Activated T-cell treated with anti-CD3 and anti-CD28 coated beads, Interleukin-2, amount 50 U/mL, for 72 hours (primary cell): ENCODE results near the gene WDR1. TPM values are rescaled to one million over a fixed set of nuclear protein-coding genes. Genes with fewer than 3 reads are reported as not detected.
"Not testable (repeated sequence)": the region's sequence is repeated elsewhere in the genome, so short reads cannot be mapped to it uniquely, and the experiment has no call there.

Experiments
- ATAC-seq, 2 donors: fragments of 150-1000 bp; cut with Tn5 transposase; replicated peaks in 1 of 2; 2 replicates each; pipeline ENCODE4 v1.10.0; 2021; ENCODE audit warnings: moderate library complexity in 2 of 2, mild to moderate bottlenecking in 1 of 2
- DNase-seq, 2 donors: peaks; one replicate each; pipeline ENCODE4 v3.0.0; 2021 to 2022; ENCODE audit warnings: mixed read lengths in 1 of 2
- H3K27ac Mint-ChIP-seq: one replicate; pipeline ENCODE4 v1.8.0; 2022; ENCODE audit warnings: mild to moderate bottlenecking, moderate library complexity, mixed read lengths
- H3K27me3 Mint-ChIP-seq: one replicate; pipeline ENCODE4 v1.8.0; 2022; ENCODE audit warnings: low read depth, mixed read lengths
- H3K36me3 Mint-ChIP-seq, 2 donors: one replicate each; pipeline ENCODE4 v1.8.0; 2022; ENCODE audit warnings: mixed read lengths in 2 of 2, mild to moderate bottlenecking in 1 of 2; ENCODE audit not compliant: insufficient read depth in 2 of 2
- H3K4me1 Mint-ChIP-seq: one replicate; pipeline ENCODE4 v1.8.0; 2022; ENCODE audit warnings: low read depth, mixed read lengths
- H3K4me3 Mint-ChIP-seq, 2 donors: one replicate each; pipeline ENCODE4 v1.8.0; 2022; ENCODE audit warnings: mild to moderate bottlenecking in 2 of 2, mixed read lengths in 2 of 2, moderate library complexity in 2 of 2
- H3K9me3 Mint-ChIP-seq, 2 donors: one replicate each; pipeline ENCODE4 v1.8.0; 2022; ENCODE audit warnings: mixed read lengths in 2 of 2
- total RNA-seq, 2 donors: library from RNA; stranded (reverse); gene quantifications; one replicate each; pipeline ENCODE4 v1.2.3, GENCODE V29; 2022

Gene WDR1
- total RNA-seq, 2 donors from 2014 or later: 304 to 326 TPM

DNA sequence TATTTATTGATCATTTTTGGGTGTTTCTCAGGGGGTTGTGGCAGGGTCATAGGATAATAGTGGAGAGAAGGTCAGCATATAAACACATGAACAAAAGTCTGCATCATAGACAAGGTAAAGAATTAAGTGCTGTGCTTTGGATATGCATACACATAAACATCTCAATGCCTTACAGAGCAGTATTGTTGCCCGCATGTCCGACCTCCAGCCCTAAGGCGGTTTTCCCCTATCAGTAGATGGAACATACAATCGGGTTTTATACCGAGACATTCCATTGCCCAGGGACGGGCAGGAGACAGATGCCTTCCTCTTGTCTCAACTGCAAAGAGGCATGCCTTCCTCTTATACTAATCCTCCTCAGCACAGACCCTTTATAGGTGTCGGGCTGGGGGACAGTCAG lies 10.9 kb upstream of the WDR1 start:
- not testable (repeated sequence) for ATAC-seq, H3K36me3 Mint-ChIP-seq, DNase-seq, H3K27ac Mint-ChIP-seq, H3K27me3 Mint-ChIP-seq, H3K4me3 Mint-ChIP-seq, H3K9me3 Mint-ChIP-seq
- H3K4me1 Mint-ChIP-seq: peaks cover 26% of the 10 kb centered on the region

DNA sequence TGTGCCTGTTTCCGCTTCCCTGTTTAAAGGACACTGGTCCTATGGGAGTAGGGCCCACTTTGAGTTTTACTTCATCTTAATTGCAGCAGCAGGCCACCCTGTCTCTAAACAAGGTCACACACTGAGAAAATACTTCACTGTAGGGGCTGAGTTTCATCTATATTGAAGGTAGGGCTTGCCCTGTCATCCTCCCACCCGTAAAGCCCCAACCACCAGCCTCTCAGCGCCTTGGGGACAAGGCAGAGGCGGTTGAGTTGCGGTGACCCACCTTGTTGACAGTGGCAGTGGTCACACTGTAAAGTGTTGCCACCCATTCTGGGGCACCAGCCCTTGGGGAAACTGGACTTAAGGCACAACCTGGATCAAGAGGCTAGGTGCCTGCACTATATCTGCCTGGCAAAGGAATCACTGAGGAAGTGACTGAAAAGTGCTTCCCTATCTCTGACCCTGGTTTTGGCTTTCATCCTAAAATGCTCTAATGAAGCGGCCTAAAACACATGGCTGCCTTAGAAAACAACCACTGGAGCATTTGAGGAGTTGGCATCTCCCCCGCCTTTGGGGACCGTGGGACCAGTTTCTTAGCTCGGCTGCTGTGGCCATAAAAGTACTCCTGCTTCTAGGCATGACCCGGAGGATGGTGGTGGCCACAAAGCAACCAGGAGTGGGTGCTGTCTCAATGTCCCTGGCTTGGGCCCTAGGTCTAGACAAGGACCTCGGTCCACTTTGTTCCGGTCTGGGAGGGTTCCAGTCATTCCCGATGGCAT lies 7.8 kb upstream of the WDR1 start:
- Mint-ChIP-seq H3K4me3 (peak overlapping the region in 1 of 2 donors; percentile 36), H3K9me3 (peaks cover 0 to 3% of the 10 kb centered on the region in 2 donors), H3K4me1 (peaks cover 50% of the 10 kb centered on the region), H3K27ac (peak overlapping the region; percentile 4), H3K27me3 (no peaks in the 10 kb centered on the region), H3K36me3 (no peaks in the 10 kb centered on the region)
- peak; percentile 32 to 34 for ATAC-seq
- no peak for DNase-seq

DNA sequence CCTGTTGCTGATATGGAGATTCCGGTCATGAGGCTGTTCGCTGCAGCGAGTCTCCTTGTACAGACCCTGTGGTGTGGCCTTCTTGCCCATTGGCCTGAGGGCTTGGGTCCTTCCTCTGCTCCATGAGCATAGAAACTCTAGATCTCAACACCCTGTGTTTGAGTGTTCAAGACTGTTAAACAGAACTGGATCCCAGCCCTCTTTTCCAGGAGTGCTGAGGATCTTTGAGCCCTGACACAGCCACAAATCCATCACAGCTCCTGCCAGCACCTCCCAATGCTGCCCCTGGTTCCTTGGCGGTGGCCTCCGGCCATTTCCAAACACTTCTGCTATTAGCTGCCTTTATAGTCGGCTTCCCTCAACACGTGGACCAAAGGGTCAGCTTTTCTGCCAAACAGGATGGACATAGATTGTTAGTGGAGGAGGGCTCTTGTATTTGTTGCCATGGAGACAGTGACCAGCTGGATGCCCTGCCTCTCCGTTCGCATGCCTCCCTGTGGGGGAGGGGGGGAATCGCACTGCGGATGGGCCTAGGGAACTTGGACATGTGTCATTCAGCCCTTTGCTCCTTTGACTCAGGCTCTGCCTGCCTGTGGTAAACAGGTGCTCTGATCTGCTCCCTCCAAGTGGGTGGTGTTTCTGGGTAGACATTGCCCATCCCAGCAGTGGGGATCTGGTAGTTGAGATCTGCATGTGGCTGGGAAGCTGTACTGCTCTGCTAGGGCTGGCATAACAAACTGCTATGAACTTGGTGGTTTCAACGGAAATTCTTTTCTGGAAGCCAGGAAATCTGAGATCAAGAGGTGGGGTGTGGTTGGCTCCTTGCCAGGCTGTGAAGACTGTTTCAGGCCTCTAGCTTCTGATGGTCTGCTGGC lies 6.9 kb upstream of the WDR1 start:
- peaks cover 0 to 3% of the 10 kb centered on the region in 2 donors for H3K9me3 Mint-ChIP-seq
- peaks cover 58% of the 10 kb centered on the region for H3K4me1 Mint-ChIP-seq
- H3K36me3 Mint-ChIP-seq: no peaks in the 10 kb centered on the region
- ATAC-seq (peak; percentile 66 to 70), DNase-seq (peak in 1 of 2 donors; percentile 31)
- H3K27ac Mint-ChIP-seq: peak overlapping the region; percentile 4
- no peaks in the 10 kb centered on the region for H3K27me3 Mint-ChIP-seq
- H3K4me3 Mint-ChIP-seq: peak overlapping the region in 1 of 2 donors; percentile 36

DNA sequence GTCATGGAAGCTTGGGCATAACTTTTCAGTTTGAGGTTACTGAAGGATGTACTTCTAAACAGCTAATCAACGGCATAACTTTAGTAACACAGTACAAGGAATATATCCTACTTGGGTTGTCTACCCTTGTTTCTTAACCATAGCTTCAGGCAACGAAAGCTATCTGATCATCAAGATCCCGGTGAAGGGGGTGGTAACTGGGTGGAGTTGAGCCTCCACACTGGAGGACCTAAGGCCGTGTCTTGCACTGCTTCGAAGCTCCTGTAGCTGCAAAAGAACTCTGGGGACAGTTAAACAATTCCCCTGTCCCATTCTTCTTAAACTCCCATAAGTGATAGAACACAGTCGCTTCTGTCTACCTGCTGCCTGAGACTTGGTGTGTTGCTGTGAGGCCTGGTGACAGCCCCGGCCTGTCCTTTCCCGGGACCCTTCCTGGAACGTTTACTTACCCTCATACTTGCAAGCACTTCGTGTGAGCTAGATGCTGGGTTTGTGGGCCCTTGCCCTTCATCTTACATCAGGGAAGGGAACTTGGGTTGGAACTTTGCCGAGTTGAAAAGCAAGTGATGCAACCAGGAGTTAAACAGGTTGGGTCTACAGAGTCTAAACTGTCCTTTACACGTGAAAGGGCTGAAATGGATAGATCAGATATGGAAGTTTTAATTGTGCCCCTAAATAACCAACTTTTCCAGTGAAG lies 5.8 kb upstream of the WDR1 start:
- Mint-ChIP-seq H3K4me3 (no peak overlapping the region), H3K36me3 (no peaks in the 10 kb centered on the region), H3K27ac (no peak overlapping the region), H3K27me3 (no peaks in the 10 kb centered on the region), H3K4me1 (peaks cover 69% of the 10 kb centered on the region), H3K9me3 (peaks cover 0 to 3% of the 10 kb centered on the region in 2 donors)
- DNase-seq (no peak), ATAC-seq (no peak)

DNA sequence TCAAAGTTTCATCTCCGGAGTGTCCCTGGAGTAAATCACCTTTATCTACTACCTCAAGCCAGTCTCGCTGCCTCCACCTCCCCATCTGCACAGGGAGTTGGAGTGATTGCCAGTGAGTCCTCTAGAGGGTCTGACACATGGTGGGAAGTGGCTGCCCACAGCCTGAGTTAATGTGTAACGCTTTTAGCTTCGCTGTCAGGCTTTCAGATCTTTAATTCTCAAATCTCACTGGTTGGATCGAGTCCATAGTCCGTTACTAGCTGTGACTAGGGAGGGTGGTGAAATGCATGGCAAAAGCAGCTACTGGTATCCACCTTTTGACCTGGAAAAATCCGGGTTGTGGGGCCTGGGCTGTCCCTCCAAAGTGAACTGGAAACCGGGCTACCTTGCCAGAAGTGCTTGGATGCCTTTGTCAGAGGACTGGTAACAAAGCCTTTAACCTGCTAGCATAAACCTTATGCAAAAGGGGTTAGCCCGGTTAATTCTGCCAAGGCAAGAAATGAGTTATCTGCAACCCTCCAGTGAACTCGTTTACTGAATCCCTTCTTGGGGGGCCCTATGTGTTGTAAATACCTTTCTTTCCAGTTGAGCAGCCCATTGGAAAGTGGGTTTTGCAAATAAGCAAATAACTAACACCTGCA lies 5.1 kb upstream of the WDR1 start:
- no peaks in the 10 kb centered on the region for H3K36me3 Mint-ChIP-seq
- no peak for ATAC-seq
- peaks cover 0 to 3% of the 10 kb centered on the region in 2 donors for H3K9me3 Mint-ChIP-seq
- H3K27ac Mint-ChIP-seq: no peak overlapping the region
- no peak for DNase-seq
- H3K4me3 Mint-ChIP-seq: no peak overlapping the region
- H3K4me1 Mint-ChIP-seq: peaks cover 74% of the 10 kb centered on the region
- no peaks in the 10 kb centered on the region for H3K27me3 Mint-ChIP-seq

DNA sequence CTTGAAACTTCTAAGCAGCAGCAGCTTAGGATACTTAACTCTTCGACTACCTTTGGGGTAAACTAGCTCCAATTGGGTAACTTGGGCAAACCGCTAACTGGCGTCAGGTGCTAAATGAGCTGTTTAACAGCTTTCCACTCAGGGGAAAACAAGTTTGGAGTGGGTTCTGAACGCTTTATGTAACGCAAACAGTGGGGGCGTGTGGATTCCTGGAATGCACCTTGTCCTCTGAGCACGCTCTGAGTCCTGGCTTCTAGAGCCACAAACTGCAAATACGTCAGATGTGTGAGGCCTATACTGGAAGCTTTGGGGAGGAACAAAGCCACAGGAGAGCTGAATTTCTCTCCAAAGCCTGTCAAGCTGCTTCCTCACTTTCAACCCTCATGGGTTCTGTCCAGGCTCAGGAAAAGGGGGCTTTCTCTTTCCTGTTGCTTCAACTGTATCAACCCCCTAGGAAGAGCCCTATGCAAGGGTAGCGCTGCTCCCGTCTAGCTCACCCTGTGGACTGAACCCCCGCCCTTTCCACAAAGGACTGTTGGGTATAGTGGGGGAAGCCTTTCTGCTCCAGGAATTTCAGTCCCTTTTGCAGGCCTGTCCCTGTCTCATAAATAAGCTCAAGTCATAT lies 4.5 kb upstream of the WDR1 start:
- H3K27me3 Mint-ChIP-seq: no peaks in the 10 kb centered on the region
- H3K4me3 Mint-ChIP-seq: no peak overlapping the region
- H3K4me1 Mint-ChIP-seq: peaks cover 74% of the 10 kb centered on the region
- peaks cover 0 to 3% of the 10 kb centered on the region in 2 donors for H3K9me3 Mint-ChIP-seq
- no peak overlapping the region for H3K27ac Mint-ChIP-seq
- ATAC-seq (no peak), DNase-seq (no peak)
- no peaks in the 10 kb centered on the region for H3K36me3 Mint-ChIP-seq

DNA sequence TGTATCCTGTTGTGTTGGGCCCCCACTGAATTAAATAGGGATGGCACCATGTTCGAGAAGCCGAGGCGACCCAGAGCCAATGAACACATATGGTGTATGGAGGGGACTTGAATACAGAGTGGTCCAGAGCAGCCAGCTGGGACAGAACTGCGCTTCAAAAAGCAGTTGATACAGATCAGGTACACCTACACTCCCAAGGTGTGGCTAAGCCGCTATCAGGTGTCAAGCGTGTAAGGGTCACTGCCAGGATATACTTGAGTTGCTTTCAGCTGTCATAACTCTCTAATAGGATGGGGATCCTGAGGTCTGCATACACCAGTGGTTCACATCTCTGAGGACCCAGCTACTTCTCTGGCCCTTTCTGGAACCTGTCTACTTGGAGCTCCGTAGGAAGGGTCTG lies 3.2 kb upstream of the WDR1 start:
- peaks cover 9 to 10% of the 10 kb centered on the region in 2 donors for H3K36me3 Mint-ChIP-seq
- H3K4me3 Mint-ChIP-seq: no peak overlapping the region
- DNase-seq (no peak), ATAC-seq (no peak)
- H3K9me3 Mint-ChIP-seq: no peaks in the 10 kb centered on the region
- H3K4me1 Mint-ChIP-seq: peaks cover 80% of the 10 kb centered on the region
- no peak overlapping the region for H3K27ac Mint-ChIP-seq
- H3K27me3 Mint-ChIP-seq: no peaks in the 10 kb centered on the region

DNA sequence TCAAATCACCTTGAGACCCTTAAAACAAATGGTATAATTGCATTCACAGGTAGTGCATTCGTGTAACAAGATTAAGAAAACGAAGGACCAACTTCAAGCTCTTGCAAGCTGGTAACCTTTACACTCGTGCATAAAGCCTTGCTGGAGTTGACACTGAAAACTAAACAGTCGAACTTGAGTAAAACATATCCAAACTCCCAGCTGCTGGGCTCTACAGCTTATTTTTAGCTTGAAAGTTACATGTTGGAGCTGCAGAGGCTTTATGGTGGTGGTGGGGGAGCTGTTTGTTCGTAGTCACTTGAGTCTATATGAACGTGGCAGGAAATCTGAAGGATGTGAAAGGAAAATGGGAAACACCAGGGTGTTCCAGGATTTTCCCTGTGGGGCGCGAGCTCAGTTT lies 2.7 kb upstream of the WDR1 start:
- no peaks in the 10 kb centered on the region for H3K27me3 Mint-ChIP-seq
- H3K27ac Mint-ChIP-seq: no peak overlapping the region
- no peak for DNase-seq
- no peaks in the 10 kb centered on the region for H3K9me3 Mint-ChIP-seq
- peak overlapping the region; percentile 92 to 98 for H3K4me3 Mint-ChIP-seq
- H3K4me1 Mint-ChIP-seq: peaks cover 80% of the 10 kb centered on the region
- H3K36me3 Mint-ChIP-seq: peaks cover 10 to 14% of the 10 kb centered on the region in 2 donors
- ATAC-seq: no peak

DNA sequence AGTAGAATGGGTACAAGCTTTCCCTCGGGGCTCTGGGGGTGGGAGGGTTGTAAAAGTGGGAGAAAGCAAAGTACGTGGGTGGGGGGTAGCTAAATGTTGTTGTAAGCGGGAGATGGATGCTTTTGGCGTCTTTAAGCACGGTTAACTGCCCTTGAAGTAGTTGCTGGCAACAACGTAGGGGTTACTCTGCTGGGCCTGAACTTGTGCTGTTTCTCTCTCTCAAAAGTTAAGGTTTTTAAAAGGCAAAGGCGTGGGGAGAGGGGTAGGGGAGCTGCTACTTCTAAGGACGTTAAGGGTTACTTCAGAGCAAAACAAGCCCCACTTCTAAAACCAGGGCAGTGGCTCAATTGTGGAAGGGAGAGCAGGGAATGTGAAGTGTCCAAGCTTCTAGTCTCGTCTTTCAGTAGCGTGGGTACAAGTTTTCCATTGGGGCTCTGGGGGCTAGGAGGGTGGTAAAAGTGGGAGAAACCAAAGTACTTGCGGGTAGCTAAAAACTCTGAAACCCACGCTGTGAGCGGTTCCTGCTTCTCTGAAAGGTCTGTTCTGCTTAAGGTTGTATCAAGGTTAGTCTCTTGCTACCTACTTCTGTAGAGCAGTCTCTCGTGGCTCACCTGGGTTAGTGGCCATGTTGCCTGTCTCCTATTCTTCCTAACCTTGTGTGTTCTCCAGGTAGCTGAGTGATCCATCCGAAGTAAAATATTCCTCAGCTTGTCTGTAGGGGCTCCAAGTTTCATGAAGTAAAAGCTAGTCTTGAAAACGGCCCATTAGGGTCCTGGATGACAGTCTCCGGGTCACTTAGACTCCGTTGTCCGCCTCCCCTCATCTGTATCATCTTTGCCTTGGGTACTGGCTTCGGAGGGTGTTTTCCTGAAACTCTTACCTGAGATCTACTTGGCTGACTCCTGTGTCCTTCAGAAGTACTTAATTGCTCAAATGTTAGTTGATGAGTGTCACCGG lies 1.7 kb upstream of the WDR1 start:
- DNase-seq (peak; percentile 31 to 38), ATAC-seq (peak in 1 of 2 donors; percentile 9)
- Mint-ChIP-seq H3K4me1 (peaks cover 80% of the 10 kb centered on the region), H3K27ac (peak overlapping the region; percentile 99), H3K36me3 (peaks cover 10 to 21% of the 10 kb centered on the region in 2 donors), H3K4me3 (peak overlapping the region; percentile 92 to 98), H3K9me3 (no peaks in the 10 kb centered on the region), H3K27me3 (no peaks in the 10 kb centered on the region)

DNA sequence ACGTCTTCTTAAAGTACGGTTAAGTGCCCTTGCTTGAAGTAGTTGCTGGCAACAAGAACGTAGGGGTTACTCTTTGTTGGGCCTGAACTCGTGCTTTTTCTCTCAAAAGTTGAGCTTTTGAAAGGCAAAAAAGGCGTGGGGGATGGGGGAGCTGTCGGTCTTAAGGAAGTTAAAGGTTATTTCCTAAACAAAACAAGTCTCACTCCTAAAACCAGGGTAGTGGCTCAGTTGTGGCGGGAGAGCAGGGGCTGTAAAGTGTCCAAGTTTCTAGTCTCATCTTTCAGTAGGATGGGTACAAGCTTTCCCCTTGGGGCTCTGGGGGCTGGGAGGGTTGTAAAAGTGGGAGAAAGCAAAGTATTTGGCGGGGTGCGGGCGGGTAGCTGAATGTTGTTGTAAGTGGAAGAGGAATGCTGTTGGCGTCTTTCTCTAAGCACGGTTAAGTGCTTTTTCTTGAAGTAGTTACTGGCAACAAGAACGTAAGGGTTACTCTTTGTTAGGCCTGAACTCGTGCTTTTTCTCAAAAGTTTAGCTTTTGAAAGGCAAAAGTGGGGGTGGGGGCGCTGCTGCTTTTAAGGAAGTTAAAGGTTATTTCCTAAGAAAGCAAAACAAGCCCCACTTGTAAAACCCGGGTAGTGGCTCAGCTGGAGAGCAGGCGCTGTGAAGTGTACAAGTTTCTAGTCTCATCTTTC lies 904 bp upstream of the WDR1 start:
- H3K27me3 Mint-ChIP-seq: no peaks in the 10 kb centered on the region
- peak overlapping the region; percentile 92 to 98 for H3K4me3 Mint-ChIP-seq
- no peaks in the 10 kb centered on the region for H3K9me3 Mint-ChIP-seq
- ATAC-seq: no peak
- peaks cover 12 to 28% of the 10 kb centered on the region in 2 donors for H3K36me3 Mint-ChIP-seq
- peak; percentile 33 to 45 for DNase-seq
- peak overlapping the region; percentile 99 for H3K27ac Mint-ChIP-seq
- peaks cover 81% of the 10 kb centered on the region for H3K4me1 Mint-ChIP-seq
